ENCODE data around the gene GNPTAB. TPM values are rescaled to one million over a fixed set of nuclear protein-coding genes. Genes with fewer than 3 reads are reported as not detected.

The GNPTAB gene
- total RNA-seq, 1 donor from 2014 or later, result 10.9 TPM

GRCh38 chr12:101698800-101699347 lies 131.9 kb downstream of the GNPTAB start:
- DNase-seq (ENCODE audit: low spot score), result no peak
- peak; percentile 2 for ATAC-seq

DNA sequence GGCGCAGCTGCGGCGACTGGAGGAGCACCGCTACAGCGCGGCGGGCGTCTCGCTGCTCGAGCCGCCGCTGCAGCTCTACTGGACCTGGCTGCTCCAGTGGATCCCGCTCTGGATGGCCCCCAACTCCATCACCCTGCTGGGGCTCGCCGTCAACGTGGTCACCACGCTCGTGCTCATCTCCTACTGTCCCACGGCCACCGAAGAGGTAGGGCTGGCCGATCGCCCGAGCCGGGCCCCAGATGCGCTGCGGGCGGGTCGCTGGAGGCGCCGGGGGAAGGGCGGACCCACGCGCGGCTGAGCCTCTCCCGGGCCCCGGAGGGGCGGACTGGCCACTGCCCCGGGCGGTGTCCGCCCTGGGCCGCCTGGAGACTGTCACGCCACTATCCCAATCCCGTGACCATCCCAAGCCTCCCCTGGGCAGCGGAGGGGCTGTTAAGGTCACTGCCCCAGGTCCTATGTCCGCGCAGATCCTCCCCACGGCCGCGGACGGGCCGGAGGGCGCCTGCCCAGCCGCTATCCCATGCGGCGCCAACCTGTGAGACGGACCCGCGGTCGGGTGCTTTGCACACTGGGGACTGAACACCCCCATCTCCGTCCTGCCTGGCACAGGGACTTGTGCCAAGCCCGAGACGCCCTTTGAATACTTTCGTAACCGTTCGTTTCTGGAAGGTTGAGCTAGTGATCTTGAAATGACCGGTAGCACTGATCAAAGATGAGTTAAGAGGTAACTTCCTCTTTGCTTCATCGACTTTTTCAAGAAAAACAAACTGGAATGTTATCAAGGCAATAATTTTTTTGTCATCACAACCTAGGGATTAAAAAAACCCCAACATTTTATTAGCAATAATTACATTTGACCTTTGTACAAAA lies 132.6 kb downstream of the GNPTAB start:
- ATAC-seq (peak; percentile 70), DNase-seq (ENCODE audit: low spot score) (peak; percentile 92)

DNA sequence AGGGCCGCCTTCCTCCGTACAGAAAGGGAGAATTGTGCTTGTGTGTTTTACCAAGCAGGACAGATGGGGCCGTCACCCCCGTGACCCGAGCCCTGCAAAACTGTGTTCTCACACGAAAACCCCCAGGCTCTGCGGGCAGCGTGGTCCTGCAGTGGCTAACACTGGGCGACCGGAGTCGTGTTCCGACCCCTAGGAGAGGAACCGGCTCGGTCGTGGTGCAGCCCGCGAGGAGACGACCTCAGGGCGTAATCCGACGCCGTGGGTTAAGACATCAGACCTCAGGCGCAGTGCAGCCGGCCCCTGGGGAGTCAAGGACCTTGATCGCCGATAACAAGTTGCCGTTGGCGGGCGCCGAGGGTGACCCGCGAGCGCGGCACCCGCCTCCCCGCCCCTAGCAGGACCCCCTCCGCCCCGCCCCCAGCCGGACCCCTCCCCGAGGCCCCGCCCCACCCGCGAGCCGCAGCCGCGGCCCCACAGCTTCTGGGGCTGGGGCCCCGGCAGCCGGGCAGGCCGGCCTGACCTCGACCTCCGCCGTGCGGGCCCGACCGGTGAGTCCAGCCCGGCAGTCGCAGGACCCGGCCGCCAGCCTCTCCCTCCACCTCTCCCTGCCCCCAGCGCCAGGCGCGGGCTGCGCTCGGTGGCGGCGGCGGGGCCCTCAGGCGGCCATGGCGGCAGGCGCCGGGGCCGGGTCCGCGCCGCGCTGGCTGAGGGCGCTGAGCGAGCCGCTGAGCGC lies 133.4 kb downstream of the GNPTAB start, which contains the start of gene CHPT1:
Gene CHPT1 (plus strand): TSS at position 444 of the 733 bp plus-strand sequence. CDS start 222 bp downstream, at position 666.
- DNase-seq (ENCODE audit: low spot score), result peak; percentile 89
- peak; percentile 70 for ATAC-seq

DNA sequence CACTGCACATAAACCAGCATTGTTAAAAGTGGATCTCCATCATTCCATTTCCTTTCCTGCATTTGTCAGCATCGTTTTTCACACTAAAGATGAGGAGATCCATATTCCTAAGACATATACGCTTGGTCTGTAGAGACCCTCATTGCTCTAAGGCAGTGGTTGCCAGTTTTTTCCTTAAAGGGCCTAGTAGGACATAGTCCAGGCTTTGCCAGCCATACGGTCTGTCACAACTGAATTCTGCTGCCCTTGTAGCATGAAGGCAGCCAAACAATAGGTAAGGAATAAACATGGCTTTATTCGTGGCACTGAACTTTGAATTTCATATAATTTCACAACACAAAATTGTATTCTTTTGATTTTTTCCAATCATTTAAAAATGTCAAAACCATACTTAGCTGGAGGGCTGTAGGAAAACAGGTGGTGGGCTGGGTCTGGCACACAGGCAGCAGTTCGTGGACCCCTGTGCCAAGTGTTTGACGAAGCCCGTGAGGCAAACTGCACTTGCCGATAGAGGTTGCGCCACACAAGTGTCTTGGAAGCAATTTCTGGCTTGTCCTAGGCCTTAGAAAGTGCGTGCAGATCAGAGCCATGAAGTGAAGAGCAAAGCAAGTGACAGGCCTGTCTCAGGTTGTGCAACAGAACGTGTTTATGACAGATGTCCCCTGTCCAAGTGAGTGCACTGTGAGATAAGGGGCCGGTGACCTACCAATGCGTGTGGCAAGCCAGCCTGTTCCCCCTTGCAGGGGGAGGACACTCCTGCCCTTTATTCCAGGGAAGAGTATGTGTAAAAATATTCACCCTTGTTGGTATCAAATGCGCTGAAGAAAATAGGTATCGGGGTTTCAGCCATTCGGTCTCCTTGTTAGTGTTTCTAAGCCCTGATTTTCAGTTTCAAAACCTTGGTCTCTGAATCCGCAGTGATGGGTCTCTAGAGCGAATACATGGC lies 134.2 kb downstream of the GNPTAB start:
- ATAC-seq (peak; percentile 66), DNase-seq (ENCODE audit: low spot score) (peak; percentile 91)

GRCh38 chr12:101695706-101696105 lies 135.1 kb downstream of the GNPTAB start:
- ATAC-seq (no peak), DNase-seq (ENCODE audit: low spot score) (no peak)

Other genes starting within 250 kb of the GNPTAB start
- gene MYBPC1, start 236.0 kb downstream of the GNPTAB start, total RNA-seq, result not detected
- gene CHPT1, start 133.3 kb downstream of the GNPTAB start, total RNA-seq, result 78.3 TPM
- not detected for gene SYCP3, start 91.5 kb downstream of the GNPTAB start, total RNA-seq
- gene DRAM1, start 46.6 kb upstream of the GNPTAB start, total RNA-seq, result 2.5 TPM
- gene WASHC3, start 231.0 kb upstream of the GNPTAB start, total RNA-seq, result 14.4 TPM

All from left lobe of liver (tissue), 2 donors.